A549 (cell line): ENCODE measurements around the gene MEI1. TPM values are rescaled to one million over a fixed set of nuclear protein-coding genes. Genes with fewer than 3 reads are reported as not detected.

ENCODE experiments used
- ATAC-seq, 2 experiments: fragments of 200-7000 bp in 1 of 2; fragments of >200 bp in 1 of 2; cut with Nextera tagmentation in 1 of 2; cut with Tn5 transposase in 1 of 2; 3 replicates each; pipeline versions ENCODE4 v1.8.0 to v1.9.1; 2018 to 2020; ENCODE audit warnings: mild to moderate bottlenecking in 1 of 2, moderate library complexity in 1 of 2
- CTCF ChIA-PET: fragments of 300-600 bp; sonication (Branson Sonifier 250); formaldehyde crosslinking; extraction: SDS; loops from one replicate; lab custom pipeline; 2021; ENCODE audit warnings: antibody characterized with exemption, inconsistent platforms; lab: Yijun Ruan, JAX
- POLR2A ChIA-PET: fragments of 350-600 bp; formaldehyde crosslinking; extraction: SDS; loops from one replicate; lab custom pipeline; 2021; ENCODE audit warnings: antibody characterized with exemption, inconsistent platforms; lab: Yijun Ruan, JAX
- DNase-seq, 2 experiments: peaks; one replicate each; pipeline versions ENCODE4 v3.0.0 to v3.0.0-alpha.2; 2011 to 2016; ENCODE audit warnings: low read depth in 1 of 2, low spot score in 1 of 2
- FAIRE-seq: peaks from 2 replicates; lab custom pipeline; 2011; peaks lifted over from hg19 to GRCh38; lab: Jason Lieb, UNC
- H3K27ac ChIP-seq, 2 experiments: fragments of >200 bp; sonication (Bioruptor Twin); formaldehyde crosslinking; 3 replicates each; pipeline ENCODE4 v1.5.1; 2016 to 2017
- H3K4me1 ChIP-seq: fragments of >200 bp; sonication (Bioruptor Twin); formaldehyde crosslinking; 3 replicates; pipeline ENCODE4 v1.6.1; 2016
- H3K4me2 ChIP-seq: fragments of >200 bp; sonication (Bioruptor Twin); formaldehyde crosslinking; 3 replicates; pipeline ENCODE4 v1.6.1; 2016
- H3K4me3 ChIP-seq: fragments of >200 bp; sonication (Bioruptor Twin); formaldehyde crosslinking; 3 replicates; pipeline ENCODE4 v1.5.1; 2016
- H3K9me3 ChIP-seq: fragments of >200 bp; sonication (Bioruptor Twin); formaldehyde crosslinking; 3 replicates; pipeline ENCODE4 v1.6.1; 2016
- EHF ChIP-seq: fragments of 250-450 bp; sonication (Bioruptor Pico); IDR thresholded peaks from 2 replicates; pipeline ENCODE4 v1.5.0; 2020; ENCODE audit warnings: mild to moderate bottlenecking
- EP300 ChIP-seq, 2 experiments: fragments of >200 bp; sonication (Bioruptor Twin); formaldehyde crosslinking; IDR thresholded peaks; 2 replicates in 1 of 2; 3 replicates in 1 of 2; pipeline ENCODE4 v1.6.1; 2016 to 2017
- HOXB13 ChIP-seq: fragments of 250-450 bp; sonication (Bioruptor Pico); IDR thresholded peaks from 2 replicates; pipeline ENCODE4 v1.5.0; 2020; ENCODE audit warnings: low read depth, mild to moderate bottlenecking, moderate library complexity
- HOXB5 ChIP-seq: fragments of 250-450 bp; sonication (Bioruptor Pico); IDR thresholded peaks from 2 replicates; pipeline ENCODE4 v1.5.0; 2020; ENCODE audit warnings: mild to moderate bottlenecking, moderate library complexity
- JUNB ChIP-seq: fragments of >200 bp; sonication (Bioruptor Twin); formaldehyde crosslinking; IDR thresholded peaks from 2 replicates; pipeline ENCODE4 v1.6.1; 2016
- NFE2L2 ChIP-seq: fragments of 150-350 bp; conservative IDR thresholded peaks from 2 replicates; pipeline ENCODE4 v1.6.1; 2014; ENCODE audit warnings: low read length
- POLR2A ChIP-seq: IDR thresholded peaks from 2 replicates; pipeline ENCODE4 v1.6.1; 2012; ENCODE audit warnings: mild to moderate bottlenecking, low read length
- RAD21 ChIP-seq, 2 experiments: fragments of >200 bp in 1 of 2; sonication (Bioruptor Twin) in 1 of 2; formaldehyde crosslinking in 1 of 2; IDR thresholded peaks in 1 of 2; conservative IDR thresholded peaks in 1 of 2; 2 replicates in 1 of 2; 3 replicates in 1 of 2; pipeline ENCODE4 v1.6.1; 2012 to 2018; ENCODE audit warnings: inconsistent platforms in 1 of 2
- ZFP36 ChIP-seq: fragments of 450-650 bp; IDR thresholded peaks from 2 replicates; pipeline ENCODE4 v1.6.1; 2014; ENCODE audit warnings: borderline replicate concordance; ENCODE audit not compliant: partially characterized antibody
- WGBS: methylation state at CpG from one replicate; pipeline ENCODE4 v1.1.6; 2017; ENCODE audit errors: missing lambda C conversion rate; 5-methylcytosine and 5-hydroxymethylcytosine counted together
- polyA plus RNA-seq, 4 experiments: library from polyadenylated mRNA; depleted of rRNA in 3 of 4; stranded (reverse); fragments of >200 nt; fragmentation: RNase III in 1 of 4; extraction: RNeasy Plus Mini Kit Qiagen cat#74134 plus additional on column Dnase treatment in 1 of 4; gene quantifications; 2 replicates in 3 of 4; 3 replicates in 1 of 4; pipeline ENCODE4 v1.2.3, GENCODE V29; 2011 to 2017
- TF ChIP-seq, protein P1 (sequence below): fragments of >200 bp; sonication (Bioruptor Twin); formaldehyde crosslinking; IDR thresholded peaks from 3 replicates; pipeline ENCODE4 v1.5.1; 2016
- TF ChIP-seq, protein P2 (sequence below): fragments of 200-600 bp; sonication (generic); IDR thresholded peaks from 2 replicates; pipeline ENCODE4 v1.6.1; 2016; ENCODE audit warnings: antibody characterized with exemption, mild to moderate bottlenecking, moderate library complexity
- TF ChIP-seq, protein P3 (sequence below): fragments of 150-350 bp; IDR thresholded peaks from 2 replicates; pipeline ENCODE4 v1.6.1; 2014; ENCODE audit warnings: low read depth, mild to moderate bottlenecking, low read length
- TF ChIP-seq, protein P4 (sequence below): fragments of 250-450 bp; sonication (Bioruptor Pico); IDR thresholded peaks from 2 replicates; pipeline ENCODE4 v1.5.0; 2020; ENCODE audit warnings: low read depth, mild to moderate bottlenecking, moderate library complexity
- TF ChIP-seq, protein P5 (sequence below): IDR thresholded peaks from 2 replicates; pipeline ENCODE4 v1.6.1; 2012

MEI1 gene
- polyA plus RNA-seq, 2 of the 4 experiments (the other 2 are of a cell fraction), result 0.12 TPM; not detected in 1

DNA sequence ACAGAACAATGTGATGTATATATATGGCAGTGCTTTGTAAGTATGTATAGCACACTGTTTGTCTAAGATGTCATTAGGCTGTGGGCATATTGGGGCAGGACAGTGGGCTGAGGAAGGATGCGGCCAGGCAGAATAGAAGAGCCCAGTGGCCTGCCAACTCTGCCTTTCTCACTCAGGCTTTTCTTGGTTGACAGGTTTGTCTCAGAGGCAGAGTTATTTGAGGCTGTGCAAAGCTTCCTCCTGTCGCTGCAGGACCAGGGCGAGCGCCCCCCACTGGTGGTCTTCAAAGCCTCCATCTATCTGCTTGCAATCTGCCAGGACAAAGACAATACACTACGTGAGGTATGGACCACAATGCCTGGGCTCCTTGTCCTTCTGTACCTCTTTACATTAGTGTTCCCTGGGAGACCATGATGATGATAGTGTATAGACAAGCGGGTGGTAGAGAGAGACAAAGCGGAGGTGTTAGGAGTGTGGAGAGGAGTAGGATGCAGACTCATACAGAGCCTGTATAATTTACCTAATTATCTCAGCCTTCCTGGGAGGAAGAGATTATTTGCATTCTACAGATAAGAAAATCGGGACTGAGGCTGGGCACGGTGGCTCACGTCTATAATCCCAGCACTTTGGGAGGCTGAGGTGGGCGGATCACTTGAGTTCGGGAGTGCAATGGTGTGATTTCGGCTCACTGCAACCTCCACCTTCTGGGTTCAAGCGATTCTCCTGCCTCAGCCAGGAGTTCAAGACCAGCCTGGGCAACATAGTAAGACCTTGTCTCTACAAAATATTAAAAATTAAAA is 63.9 kb downstream of the MEI1 start:
- ChIA-PET POLR2A (no interaction called here), CTCF (interaction anchor here (0.6 kb wide), 2 partner anchors 8 to 178 kb away, joined by 3 read pairs; no protein-coding TSS in a partner anchor)
- Histone ChIP-seq H3K4me1 (no peaks in the 10 kb centered on the region), H3K4me2 (no peak overlapping the region), H3K4me3 (no peak overlapping the region), H3K27ac (no peak overlapping the region), H3K9me3 (no peaks in the 10 kb centered on the region)
- DNase-seq (peak in 1 of 2 experiments; percentile 48), ATAC-seq (peak; percentile 34 to 68; a peak in 4 of 6 replicates), FAIRE-seq (no peak)
- TF ChIP-seq, protein P1, sequence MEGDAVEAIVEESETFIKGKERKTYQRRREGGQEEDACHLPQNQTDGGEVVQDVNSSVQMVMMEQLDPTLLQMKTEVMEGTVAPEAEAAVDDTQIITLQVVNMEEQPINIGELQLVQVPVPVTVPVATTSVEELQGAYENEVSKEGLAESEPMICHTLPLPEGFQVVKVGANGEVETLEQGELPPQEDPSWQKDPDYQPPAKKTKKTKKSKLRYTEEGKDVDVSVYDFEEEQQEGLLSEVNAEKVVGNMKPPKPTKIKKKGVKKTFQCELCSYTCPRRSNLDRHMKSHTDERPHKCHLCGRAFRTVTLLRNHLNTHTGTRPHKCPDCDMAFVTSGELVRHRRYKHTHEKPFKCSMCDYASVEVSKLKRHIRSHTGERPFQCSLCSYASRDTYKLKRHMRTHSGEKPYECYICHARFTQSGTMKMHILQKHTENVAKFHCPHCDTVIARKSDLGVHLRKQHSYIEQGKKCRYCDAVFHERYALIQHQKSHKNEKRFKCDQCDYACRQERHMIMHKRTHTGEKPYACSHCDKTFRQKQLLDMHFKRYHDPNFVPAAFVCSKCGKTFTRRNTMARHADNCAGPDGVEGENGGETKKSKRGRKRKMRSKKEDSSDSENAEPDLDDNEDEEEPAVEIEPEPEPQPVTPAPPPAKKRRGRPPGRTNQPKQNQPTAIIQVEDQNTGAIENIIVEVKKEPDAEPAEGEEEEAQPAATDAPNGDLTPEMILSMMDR, result peak; percentile 23; the same call in 1 of the 3 replicates
- TF ChIP-seq JUNB, result no peak
- WGBS, result 70% methylated on average over 11 of the region's 14 CpGs

DNA sequence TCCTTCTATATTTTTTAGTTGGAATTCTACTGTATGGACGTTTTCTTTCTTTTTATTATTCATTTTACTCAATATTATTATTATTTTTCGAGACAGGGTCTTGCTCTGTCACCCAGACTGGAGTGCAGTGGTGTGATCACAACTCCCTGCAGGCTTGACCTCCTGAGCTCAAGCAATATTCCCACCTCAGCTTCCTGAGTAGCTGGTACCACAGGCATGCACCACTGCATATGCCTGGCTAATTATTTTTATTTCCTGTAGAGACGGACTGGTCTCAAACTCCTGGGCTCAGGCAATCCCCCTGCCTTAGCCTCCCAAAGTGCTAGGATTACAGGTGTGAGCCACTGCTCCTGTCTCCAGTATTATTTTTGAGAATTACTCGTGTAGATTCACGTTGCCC is 67.2 kb downstream of the MEI1 start:
- WGBS, result 56% methylated on average over 5 of the region's 5 CpGs
- Histone ChIP-seq H3K4me2 (no peak overlapping the region), H3K9me3 (no peaks in the 10 kb centered on the region), H3K4me1 (no peaks in the 10 kb centered on the region), H3K4me3 (no peak overlapping the region), H3K27ac (no peak overlapping the region)
- no peak for ATAC-seq
- TF ChIP-seq EHF (no peak), HOXB5 (CRISPR knock-in tag) (no peak), EP300 (IDR thresholded peaks at IDR 0.05) (no peak), RAD21 (conservative IDR thresholded peaks at IDR 0.05 in 1 of 2, IDR thresholded peaks at IDR 0.05 in 1 of 2) (no peak), HOXB13 (no peak), POLR2A (no peak), NFE2L2 (no peak), ZFP36 (no peak), JUNB (no peak)
- TF ChIP-seq, protein P2, sequence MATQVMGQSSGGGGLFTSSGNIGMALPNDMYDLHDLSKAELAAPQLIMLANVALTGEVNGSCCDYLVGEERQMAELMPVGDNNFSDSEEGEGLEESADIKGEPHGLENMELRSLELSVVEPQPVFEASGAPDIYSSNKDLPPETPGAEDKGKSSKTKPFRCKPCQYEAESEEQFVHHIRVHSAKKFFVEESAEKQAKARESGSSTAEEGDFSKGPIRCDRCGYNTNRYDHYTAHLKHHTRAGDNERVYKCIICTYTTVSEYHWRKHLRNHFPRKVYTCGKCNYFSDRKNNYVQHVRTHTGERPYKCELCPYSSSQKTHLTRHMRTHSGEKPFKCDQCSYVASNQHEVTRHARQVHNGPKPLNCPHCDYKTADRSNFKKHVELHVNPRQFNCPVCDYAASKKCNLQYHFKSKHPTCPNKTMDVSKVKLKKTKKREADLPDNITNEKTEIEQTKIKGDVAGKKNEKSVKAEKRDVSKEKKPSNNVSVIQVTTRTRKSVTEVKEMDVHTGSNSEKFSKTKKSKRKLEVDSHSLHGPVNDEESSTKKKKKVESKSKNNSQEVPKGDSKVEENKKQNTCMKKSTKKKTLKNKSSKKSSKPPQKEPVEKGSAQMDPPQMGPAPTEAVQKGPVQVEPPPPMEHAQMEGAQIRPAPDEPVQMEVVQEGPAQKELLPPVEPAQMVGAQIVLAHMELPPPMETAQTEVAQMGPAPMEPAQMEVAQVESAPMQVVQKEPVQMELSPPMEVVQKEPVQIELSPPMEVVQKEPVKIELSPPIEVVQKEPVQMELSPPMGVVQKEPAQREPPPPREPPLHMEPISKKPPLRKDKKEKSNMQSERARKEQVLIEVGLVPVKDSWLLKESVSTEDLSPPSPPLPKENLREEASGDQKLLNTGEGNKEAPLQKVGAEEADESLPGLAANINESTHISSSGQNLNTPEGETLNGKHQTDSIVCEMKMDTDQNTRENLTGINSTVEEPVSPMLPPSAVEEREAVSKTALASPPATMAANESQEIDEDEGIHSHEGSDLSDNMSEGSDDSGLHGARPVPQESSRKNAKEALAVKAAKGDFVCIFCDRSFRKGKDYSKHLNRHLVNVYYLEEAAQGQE, result no peak
- TF ChIP-seq, protein P3, sequence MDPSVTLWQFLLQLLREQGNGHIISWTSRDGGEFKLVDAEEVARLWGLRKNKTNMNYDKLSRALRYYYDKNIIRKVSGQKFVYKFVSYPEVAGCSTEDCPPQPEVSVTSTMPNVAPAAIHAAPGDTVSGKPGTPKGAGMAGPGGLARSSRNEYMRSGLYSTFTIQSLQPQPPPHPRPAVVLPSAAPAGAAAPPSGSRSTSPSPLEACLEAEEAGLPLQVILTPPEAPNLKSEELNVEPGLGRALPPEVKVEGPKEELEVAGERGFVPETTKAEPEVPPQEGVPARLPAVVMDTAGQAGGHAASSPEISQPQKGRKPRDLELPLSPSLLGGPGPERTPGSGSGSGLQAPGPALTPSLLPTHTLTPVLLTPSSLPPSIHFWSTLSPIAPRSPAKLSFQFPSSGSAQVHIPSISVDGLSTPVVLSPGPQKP, result no peak
- TF ChIP-seq, protein P4, sequence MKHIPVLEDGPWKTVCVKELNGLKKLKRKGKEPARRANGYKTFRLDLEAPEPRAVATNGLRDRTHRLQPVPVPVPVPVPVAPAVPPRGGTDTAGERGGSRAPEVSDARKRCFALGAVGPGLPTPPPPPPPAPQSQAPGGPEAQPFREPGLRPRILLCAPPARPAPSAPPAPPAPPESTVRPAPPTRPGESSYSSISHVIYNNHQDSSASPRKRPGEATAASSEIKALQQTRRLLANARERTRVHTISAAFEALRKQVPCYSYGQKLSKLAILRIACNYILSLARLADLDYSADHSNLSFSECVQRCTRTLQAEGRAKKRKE, result no peak
- TF ChIP-seq, protein P5, sequence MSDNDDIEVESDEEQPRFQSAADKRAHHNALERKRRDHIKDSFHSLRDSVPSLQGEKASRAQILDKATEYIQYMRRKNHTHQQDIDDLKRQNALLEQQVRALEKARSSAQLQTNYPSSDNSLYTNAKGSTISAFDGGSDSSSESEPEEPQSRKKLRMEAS, result no peak
- CTCF ChIA-PET, result interaction anchor here (4.7 kb wide), 1 partner anchor 20 kb away, joined by 20 read pairs; no protein-coding TSS in a partner anchor
- POLR2A ChIA-PET, result no interaction called here
- no peak for FAIRE-seq
- no peak for DNase-seq
